ENCODE results near the gene CMSS1.

DNA sequence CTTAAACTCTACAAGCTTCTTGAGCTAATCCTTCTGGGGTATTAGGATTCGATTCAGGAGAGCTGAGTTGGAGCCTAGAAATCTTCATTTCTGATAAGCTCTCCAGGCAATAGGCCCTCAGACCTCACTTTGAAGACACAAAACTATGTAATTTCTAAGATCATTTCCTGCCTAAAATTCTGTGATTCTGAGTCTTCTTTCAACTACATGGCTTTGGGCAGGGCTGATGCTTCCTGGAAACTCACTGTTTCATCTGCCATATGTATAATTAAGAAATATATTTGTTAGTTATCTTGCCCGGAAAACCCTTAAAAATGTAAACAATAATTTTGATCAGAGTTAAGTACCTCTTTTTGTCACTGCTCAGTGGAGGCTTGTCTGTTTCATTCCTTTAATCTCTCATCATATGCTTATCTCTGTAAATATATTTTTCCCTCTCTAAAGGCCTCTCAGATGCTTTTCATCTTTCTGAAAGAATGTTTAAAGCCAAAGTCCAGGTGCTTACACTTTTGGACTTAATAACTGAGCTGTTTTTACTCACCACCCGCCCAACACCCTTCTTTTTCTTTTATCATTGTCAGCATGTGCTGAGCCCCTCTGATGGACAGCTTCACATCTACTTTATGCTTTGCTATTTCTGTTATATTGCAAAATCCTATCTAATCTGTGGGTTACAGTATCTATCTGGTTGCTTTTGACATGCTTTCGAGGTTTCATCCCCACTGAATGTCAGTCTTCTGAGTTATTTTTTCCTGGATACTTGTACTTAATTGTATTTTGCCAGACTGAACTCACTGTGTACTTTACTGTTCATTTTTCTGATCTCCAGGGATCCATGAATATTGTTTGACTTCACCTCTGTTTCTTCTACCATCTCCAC is 258.4 kb downstream of the CMSS1 start:
- TF ChIP-seq, protein P1, sequence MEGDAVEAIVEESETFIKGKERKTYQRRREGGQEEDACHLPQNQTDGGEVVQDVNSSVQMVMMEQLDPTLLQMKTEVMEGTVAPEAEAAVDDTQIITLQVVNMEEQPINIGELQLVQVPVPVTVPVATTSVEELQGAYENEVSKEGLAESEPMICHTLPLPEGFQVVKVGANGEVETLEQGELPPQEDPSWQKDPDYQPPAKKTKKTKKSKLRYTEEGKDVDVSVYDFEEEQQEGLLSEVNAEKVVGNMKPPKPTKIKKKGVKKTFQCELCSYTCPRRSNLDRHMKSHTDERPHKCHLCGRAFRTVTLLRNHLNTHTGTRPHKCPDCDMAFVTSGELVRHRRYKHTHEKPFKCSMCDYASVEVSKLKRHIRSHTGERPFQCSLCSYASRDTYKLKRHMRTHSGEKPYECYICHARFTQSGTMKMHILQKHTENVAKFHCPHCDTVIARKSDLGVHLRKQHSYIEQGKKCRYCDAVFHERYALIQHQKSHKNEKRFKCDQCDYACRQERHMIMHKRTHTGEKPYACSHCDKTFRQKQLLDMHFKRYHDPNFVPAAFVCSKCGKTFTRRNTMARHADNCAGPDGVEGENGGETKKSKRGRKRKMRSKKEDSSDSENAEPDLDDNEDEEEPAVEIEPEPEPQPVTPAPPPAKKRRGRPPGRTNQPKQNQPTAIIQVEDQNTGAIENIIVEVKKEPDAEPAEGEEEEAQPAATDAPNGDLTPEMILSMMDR (IDR thresholded peaks at IDR 0.05), result no peak
- no peak for TF ChIP-seq POLR2A (IDR thresholded peaks at IDR 0.05)
